GM12801 (cell line): ENCODE results near the gene LEPROT.

Experiments used
- TF ChIP-seq, protein P1 (sequence below): IDR thresholded peaks from one replicate; pipeline ENCODE4 v1.5.1; 2011; ENCODE audit warnings: control low read depth; ENCODE audit not compliant: insufficient read length; ENCODE audit errors: extremely low read depth

The LEPROT gene

DNA sequence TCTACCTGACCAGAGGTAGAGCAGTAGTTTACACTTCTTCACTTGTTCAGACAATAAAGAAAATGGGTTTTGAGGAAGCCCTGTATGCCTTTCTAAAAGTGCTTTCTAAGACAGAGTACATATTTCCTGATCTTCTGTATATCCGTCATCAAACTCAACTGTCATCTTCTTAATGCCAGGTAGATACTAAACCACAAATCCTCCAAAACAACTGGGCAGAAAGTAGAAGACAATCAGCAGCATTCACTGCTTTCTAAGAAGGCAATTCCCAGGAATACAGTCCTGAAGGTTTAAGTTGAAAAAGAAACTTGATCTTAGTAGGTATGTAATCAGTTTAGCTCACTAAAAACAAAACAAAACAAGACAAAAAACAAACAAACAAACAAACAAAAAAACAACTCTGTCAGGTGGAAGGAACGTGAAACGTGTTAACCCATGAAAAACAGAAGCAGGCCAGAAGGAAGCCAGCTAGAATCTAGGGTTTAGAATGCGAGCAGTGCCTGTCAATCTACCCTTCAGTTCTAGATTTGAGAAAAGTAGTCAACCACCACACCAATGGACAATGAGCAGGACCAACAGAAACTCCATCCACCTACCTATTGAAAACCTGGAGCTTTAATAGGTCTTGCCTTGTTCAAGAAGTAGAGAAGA lies 59.2 kb downstream of the LEPROT start:
- TF ChIP-seq, protein P1, sequence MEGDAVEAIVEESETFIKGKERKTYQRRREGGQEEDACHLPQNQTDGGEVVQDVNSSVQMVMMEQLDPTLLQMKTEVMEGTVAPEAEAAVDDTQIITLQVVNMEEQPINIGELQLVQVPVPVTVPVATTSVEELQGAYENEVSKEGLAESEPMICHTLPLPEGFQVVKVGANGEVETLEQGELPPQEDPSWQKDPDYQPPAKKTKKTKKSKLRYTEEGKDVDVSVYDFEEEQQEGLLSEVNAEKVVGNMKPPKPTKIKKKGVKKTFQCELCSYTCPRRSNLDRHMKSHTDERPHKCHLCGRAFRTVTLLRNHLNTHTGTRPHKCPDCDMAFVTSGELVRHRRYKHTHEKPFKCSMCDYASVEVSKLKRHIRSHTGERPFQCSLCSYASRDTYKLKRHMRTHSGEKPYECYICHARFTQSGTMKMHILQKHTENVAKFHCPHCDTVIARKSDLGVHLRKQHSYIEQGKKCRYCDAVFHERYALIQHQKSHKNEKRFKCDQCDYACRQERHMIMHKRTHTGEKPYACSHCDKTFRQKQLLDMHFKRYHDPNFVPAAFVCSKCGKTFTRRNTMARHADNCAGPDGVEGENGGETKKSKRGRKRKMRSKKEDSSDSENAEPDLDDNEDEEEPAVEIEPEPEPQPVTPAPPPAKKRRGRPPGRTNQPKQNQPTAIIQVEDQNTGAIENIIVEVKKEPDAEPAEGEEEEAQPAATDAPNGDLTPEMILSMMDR = no peak

DNA sequence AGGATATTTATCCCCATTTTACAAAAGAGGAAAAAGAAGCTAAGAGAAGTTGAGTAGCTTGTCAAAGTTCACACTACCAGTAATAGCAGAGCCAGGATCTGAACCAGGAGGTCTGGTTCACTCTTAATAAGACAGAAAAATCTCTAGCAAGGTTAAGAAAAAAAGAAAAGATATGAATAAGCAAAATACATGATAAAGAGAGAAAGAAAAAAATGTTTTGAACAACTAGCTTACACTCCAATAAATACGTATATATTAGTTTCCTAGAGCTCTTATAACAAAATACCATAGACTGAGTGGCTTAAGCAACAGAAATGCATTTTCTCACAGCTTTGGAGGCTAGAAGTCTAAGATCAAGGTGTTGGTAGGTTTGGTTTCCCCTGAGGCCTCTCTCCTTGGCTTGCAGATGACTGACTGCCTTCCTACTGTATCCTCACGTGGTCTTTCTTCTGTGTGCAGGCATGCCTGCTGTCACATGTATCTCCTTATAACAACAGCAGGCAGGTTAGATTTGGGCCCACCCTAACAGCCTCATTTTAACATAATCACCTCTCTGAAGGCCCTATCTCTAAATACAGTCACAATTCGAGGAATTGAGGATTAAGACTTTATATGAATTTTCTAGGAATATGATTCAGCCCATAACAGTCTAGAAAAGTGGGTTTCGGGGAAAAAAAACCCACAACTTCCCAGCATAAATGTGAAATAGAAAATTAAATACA lies 60.4 kb downstream of the LEPROT start:
- TF ChIP-seq, protein P1 = no peak

DNA sequence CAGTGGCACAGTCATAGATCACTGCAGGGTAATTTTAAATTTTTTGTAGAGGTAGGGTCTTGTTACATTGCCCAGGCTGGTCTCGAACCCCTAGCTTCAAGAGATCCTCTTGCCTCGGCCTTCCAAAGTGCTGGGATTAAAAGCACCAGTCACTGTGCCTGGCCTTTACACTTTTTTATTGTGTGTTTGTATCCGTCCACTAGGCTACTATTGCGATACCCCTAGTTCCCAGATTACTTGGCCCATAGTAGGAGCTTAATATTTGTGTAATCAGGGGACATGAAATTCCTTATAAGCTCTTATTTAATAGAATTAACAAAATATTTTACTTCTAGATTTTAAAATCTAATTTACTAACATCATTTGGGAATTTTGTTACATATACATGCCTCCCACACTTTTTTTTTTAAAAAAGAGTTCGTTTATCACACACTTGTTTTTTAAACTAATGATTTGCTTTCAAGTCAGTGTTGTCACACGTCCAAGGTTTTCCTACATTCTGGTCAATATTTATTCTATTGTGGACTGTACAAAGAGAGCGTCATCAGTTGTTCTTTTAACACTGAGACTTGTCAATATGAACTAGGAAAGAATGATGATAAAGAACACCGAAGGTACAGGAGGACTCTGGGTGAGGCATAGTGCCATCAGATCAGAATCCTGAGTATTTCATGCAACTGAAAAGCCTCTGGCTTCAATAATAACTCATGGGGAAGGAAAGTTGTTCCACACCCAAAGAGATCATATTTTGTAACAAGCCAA lies 63.7 kb downstream of the LEPROT start:
- TF ChIP-seq, protein P1 = no peak
